GM18951 (cell line): ENCODE results near the gene ZNF205.

ENCODE experiments used
- POLR2A ChIP-seq: IDR thresholded peaks from 4 replicates; pipeline ENCODE4 v1.6.1; 2011; ENCODE audit warnings: mild to moderate bottlenecking; ENCODE audit not compliant: insufficient read length, insufficient read depth; ENCODE audit errors: extremely low read depth
- in situ Hi-C: fragments of 300-500 bp; cut with MboI; formaldehyde crosslinking; loops from one replicate; pipeline ENCODE4 v1.12.0; 2022; ENCODE audit warnings: low sequenced_read_pairs, mixed read lengths, inconsistent platforms; ENCODE audit not compliant: unreplicated experiment

ZNF205 gene

DNA sequence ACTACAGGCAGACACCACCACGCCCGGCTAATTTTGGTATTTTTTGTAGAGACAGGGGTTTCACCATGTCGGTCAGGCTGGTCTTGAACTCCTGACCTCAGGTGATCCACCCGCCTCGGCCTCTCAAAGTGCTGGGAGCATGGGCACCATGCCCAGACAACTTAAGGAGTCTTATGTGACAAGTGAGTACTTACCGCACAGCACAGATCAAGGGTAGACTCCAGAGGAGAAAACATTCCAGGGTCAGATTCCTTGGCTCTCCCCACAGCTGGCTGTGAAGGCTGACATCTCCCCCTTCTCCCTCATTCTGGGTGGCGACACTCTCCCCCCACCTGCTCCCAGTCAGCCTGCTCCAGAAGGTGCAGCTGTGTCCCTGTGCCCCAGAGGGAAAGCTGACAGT is 23.9 kb upstream of the ZNF205 start:
- in situ Hi-C loops, result no loop called here
- TF ChIP-seq POLR2A, result no peak

DNA sequence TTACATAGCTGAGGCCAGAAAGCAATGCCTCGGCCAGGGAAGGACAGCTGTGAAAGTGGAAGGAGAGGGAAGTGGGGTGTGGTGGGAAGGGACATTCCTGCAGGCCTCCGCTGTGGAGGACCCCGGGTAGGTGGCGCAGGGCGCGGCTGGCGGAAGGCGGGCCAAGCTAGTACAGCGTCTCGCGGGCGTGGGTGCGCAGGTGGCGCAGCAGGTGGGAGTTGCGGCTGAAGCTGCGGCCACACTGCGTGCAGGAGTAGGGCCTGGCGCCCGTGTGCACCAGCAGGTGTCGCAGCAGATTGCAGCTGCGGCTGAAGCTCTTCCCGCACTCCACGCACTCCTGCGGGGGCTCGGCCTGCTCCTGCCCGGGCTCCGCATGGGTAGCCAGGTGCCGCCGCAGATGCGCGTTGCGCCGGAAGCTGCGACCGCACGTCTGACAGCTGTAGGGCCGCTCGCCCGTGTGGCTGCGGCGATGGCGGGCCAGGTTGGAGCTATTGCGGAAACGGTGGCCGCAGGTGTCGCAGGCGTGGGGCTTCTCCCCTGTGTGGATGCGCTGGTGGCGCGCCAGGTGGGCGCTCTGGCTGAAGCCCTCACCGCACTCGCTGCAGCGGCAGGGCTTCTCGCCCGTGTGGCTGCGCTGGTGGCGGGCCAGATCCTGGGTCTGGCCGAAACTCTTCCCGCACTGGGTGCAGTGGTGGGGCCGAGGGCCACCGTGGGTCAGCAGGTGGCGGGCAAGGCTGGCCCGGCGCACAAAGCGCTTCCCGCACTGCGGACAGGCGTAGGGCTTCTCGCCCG is 23.3 kb upstream of the ZNF205 start:
- in situ Hi-C loops, result no loop called here
- no peak for TF ChIP-seq POLR2A

- in situ Hi-C loops, result no loop called here
- no peak for TF ChIP-seq POLR2A
Observed at GRCh38 chr16:3089717-3090592, 22.4 kb upstream of the ZNF205 start.

DNA sequence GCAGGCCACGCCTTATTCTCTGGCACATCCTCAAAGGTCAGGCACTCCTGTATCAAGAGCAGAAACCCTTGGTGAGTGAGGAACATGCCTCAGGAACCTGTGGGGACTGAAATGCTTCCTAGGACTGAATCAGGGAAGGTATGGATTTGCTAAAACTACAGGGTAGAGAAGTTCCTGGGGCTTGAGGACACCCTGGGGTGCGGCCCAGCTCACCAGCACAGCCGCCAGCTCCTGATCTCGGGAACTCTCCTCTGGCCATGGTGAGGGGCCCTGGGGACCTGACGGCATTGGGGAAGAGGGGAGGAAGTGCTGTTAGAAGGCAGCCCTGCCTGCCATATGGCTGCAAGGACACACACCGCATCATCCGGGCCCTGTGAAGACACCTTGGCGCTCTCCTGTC is 20.8 kb upstream of the ZNF205 start:
- no peak for TF ChIP-seq POLR2A
- in situ Hi-C loops, result no loop called here

DNA sequence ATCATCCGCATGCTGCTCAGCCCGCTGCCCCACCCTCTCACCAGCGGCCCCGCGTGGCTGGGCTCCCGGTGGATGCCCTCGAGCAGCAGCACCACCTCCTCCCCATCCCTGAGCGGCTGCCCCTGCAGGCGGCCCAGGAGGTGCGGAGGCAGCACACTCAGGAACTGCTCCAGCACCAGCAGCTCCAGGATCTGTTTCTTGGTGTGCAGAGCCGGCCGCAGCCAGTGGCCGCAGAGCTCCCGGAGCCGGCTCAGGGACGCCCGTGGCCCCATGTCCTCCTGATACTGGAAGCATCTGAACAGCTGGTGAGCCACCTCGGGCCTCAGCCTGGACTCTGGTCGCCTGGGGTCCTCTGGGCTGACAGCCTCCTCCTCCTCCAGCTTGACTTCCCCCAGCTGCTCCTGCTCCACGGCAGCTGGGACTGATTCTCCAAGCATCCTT is 19.9 kb upstream of the ZNF205 start:
- in situ Hi-C loops, result no loop called here
- TF ChIP-seq POLR2A, result no peak

DNA sequence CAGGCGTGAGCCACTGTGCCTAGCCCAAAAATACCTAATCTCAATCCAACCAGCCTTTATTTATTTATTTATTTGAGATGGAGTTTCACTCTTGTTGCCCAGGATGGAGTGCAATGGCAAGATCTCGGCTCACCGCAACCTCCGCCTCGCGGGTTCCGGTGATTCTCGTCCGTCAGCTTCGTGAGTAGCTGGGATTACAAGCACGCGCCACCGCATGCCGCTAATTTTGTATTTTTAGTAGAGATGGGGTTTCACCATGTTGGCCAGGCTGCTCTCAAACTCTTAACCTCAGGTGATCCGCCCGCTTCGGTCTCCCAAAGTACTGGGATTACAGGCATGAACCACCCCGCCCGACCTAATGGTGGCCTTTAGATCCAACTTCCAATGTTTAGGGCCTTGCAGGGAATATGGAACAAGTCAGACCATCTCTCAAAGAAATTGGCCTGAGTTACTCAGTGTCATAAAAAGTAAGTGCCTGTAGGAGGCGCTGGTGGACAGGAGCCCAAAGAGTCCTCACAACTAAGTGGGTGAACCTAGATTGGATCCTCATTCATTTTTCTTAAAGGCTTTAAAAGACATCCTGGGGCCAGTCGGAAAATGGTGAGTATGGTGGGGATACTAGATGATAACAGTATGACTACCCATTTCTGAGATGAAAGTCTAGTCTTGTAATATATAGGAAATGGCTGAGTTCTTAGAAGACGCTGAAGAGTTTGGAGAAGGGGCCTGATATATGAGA is 17.9 kb upstream of the ZNF205 start:
- no peak for TF ChIP-seq POLR2A
- in situ Hi-C loops, result loop anchor here (5.0 kb wide), 1 partner anchor 38 kb away; no protein-coding TSS in a partner anchor

- in situ Hi-C loops, result loop anchor here (5.0 kb wide), 1 partner anchor 36 kb away; no protein-coding TSS in a partner anchor
- no peak for TF ChIP-seq POLR2A
Observed at GRCh38 chr16:3095869-3096268, 16.5 kb upstream of the ZNF205 start.

GRCh38 chr16:3096362-3096761 is 16.0 kb upstream of the ZNF205 start:
- TF ChIP-seq POLR2A, result no peak
- in situ Hi-C loops, result loop anchor here (5.0 kb wide), 1 partner anchor 36 kb away; no protein-coding TSS in a partner anchor

DNA sequence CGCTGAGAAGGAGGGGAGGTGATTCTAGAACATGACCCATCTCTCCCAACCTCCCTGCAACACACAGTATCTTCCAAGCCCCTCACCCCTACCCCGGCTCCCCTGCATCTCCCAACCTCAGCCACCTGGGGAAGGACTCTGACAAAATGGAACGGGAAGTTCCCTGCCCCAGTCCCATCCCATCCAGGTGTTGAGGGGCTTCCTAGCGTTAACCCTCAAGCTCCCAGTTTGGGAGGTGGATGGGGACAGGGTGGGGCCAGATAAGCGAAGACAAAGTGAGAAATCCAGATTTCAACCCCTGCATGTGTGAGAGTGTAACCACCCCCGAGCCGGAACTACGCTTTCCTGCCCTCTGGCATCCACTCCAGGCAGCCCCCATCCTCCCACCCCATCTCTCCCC is 15.1 kb upstream of the ZNF205 start:
- TF ChIP-seq POLR2A, result no peak
- in situ Hi-C loops, result loop anchor here (5.0 kb wide), 1 partner anchor 35 kb away; no protein-coding TSS in a partner anchor

GRCh38 chr16:3098459-3099394 is 13.7 kb upstream of the ZNF205 start, which contains the start of gene ZSCAN10:
Gene ZSCAN10, minus strand, starts transcription at chr16:3099294. Its CDS starts 6,357 bp downstream, at chr16:3092937.
- in situ Hi-C loops, result loop anchor here (5.0 kb wide), 1 partner anchor 34 kb away; no protein-coding TSS in a partner anchor
- no peak for TF ChIP-seq POLR2A

DNA sequence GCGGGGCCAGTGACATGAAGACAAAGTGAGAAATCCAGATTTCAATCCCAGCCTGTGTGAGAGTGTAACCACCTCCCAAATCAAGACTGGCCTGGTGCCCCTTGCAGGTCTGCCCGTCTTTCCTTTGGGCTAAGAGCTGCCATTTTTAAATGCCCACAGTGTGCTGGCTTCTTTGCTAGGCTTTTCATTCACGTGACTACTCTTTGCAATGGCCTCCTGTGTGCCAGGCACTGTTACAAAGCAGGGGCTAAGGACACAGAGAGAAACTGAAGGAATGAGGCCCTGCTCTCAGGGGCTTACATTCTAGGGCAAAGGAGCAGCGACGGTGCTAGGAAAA is 13.0 kb upstream of the ZNF205 start:
- in situ Hi-C loops, result loop anchor here (5.0 kb wide), 1 partner anchor 33 kb away; no protein-coding TSS in a partner anchor
- no peak for TF ChIP-seq POLR2A
